K562 (cell line): ENCODE measurements around the gene PNPLA2. TPM values are rescaled to one million over a fixed set of nuclear protein-coding genes. Genes with fewer than 3 reads are reported as not detected.

ENCODE experiments used
- ATAC-seq: fragments of 200-7000 bp; cut with Tn5 transposase; 3 replicates; pipeline ENCODE4 v1.9.1; 2020; ENCODE audit warnings: moderate library complexity
- BruUV-seq: library from RNA; stranded (reverse); fragments of 400-500 nt; replicated peaks from 2 replicates; lab custom pipeline; 2021; lab: Mats Ljungman, UMichigan
- CTCF ChIA-PET: fragments of 300-600 bp; formaldehyde crosslinking; extraction: SDS; loops from one replicate; lab custom pipeline; 2021; ENCODE audit warnings: low intra/inter-chr PET ratio; lab: Yijun Ruan, JAX
- POLR2A ChIA-PET: fragments of 300-600, 350-650 bp; sonication (Branson Sonifier 250); formaldehyde crosslinking; extraction: SDS; loops from one replicate; lab custom pipeline; 2021; ENCODE audit warnings: antibody characterized with exemption, inconsistent platforms; lab: Yijun Ruan, JAX
- DNase-seq, 4 experiments: peaks; one replicate each; pipeline versions ENCODE4 v3.0.0 to v3.0.0-alpha.2; 2011 to 2018; ENCODE audit warnings: low spot score in 3 of 4, mixed read lengths in 3 of 4; ENCODE audit errors: extremely low read depth in 1 of 4
- FAIRE-seq: peaks from 2 replicates; lab custom pipeline; 2011; peaks lifted over from hg19 to GRCh38; lab: Jason Lieb, UNC
- H2AFZ ChIP-seq: 2 replicates; pipeline ENCODE4 v1.6.0; 2011; ENCODE audit warnings: low read depth, low read length, control low read depth, inconsistent platforms
- H3K27ac ChIP-seq: fragments of 200-600 bp; 3 replicates; pipeline ENCODE4 v1.8.0; 2011; ENCODE audit warnings: low read depth, mild to moderate bottlenecking, control low read depth, inconsistent platforms, low read length, moderate library complexity, mixed read lengths; ENCODE audit errors: extremely low read depth
- H3K27me3 ChIP-seq, 2 experiments: fragments of 300-600 bp in 1 of 2; 2 replicates in 1 of 2; 3 replicates in 1 of 2; pipeline versions ENCODE4 v1.6.0 to v1.8.0; 2011; ENCODE audit warnings: inconsistent platforms in 2 of 2, low read length in 2 of 2, mild to moderate bottlenecking in 1 of 2, mixed read lengths in 1 of 2, moderate library complexity in 1 of 2; ENCODE audit not compliant: control insufficient read depth in 2 of 2, insufficient read depth in 2 of 2
- H3K36me3 ChIP-seq: fragments of 300-600 bp; 3 replicates; pipeline ENCODE4 v1.8.0; 2011; ENCODE audit warnings: mild to moderate bottlenecking, low read length, inconsistent platforms; ENCODE audit not compliant: control insufficient read depth, insufficient read depth
- H3K4me1 ChIP-seq, 2 experiments: fragments of 200-600 bp in 1 of 2; replicated peaks in 1 of 2; 2 replicates in 1 of 2; 3 replicates in 1 of 2; pipeline versions ENCODE4 v1.5.1 to v1.8.0; 2011; ENCODE audit warnings: inconsistent platforms in 2 of 2, low read length in 2 of 2, mild to moderate bottlenecking in 1 of 2, mixed read lengths in 1 of 2, moderate library complexity in 1 of 2; ENCODE audit not compliant: control insufficient read depth in 2 of 2, insufficient read depth in 2 of 2
- H3K4me2 ChIP-seq: 2 replicates; pipeline ENCODE4 v1.6.1; 2011; ENCODE audit warnings: low read length, control low read depth, inconsistent platforms, mixed read lengths; ENCODE audit not compliant: insufficient read depth
- H3K4me3 ChIP-seq: fragments of 200-600 bp; sonication (generic), shearing (Covaris generic); 2 replicates; pipeline ENCODE4 v1.5.1; 2016; ENCODE audit warnings: control low read depth, inconsistent platforms
- H3K79me2 ChIP-seq: fragments of 200-600 bp; 3 replicates; pipeline ENCODE4 v1.8.0; 2011; ENCODE audit warnings: low read length, inconsistent platforms; ENCODE audit not compliant: control insufficient read depth, insufficient read depth
- H3K9ac ChIP-seq, 2 experiments: 2 replicates each; pipeline versions ENCODE4 v1.6.0 to v1.6.1; 2011; ENCODE audit warnings: low read depth in 2 of 2, low read length in 2 of 2, control low read depth in 1 of 2, inconsistent platforms in 1 of 2, mild to moderate bottlenecking in 1 of 2, mixed read lengths in 1 of 2; ENCODE audit not compliant: insufficient read depth in 1 of 2
- H3K9me1 ChIP-seq: one replicate; pipeline ENCODE4 v1.6.0; 2011; ENCODE audit warnings: inconsistent platforms, mild to moderate bottlenecking, low read length, moderate library complexity; ENCODE audit not compliant: control insufficient read depth, insufficient read depth
- H3K9me3 ChIP-seq: replicated peaks from 2 replicates; pipeline ENCODE4 v1.5.1; 2011; ENCODE audit warnings: low read depth, low read length, inconsistent platforms; ENCODE audit not compliant: control insufficient read depth, insufficient read depth
- H4K20me1 ChIP-seq: replicated peaks from 2 replicates; pipeline ENCODE4 v1.6.1; 2011; ENCODE audit warnings: low read length, inconsistent platforms, mixed read lengths; ENCODE audit not compliant: control insufficient read depth, insufficient read depth
- ERF ChIP-seq: fragments of 450-650 bp; formaldehyde crosslinking; IDR thresholded peaks from 2 replicates; pipeline ENCODE4 v1.4.0; 2020; ENCODE audit warnings: mild to moderate bottlenecking, mixed read lengths
- HMBOX1 ChIP-seq: sonication (generic); IDR thresholded peaks from 2 replicates; pipeline ENCODE4 v1.6.1; 2016
- MAFF ChIP-seq: IDR thresholded peaks from 2 replicates; pipeline ENCODE4 v1.6.1; 2012; ENCODE audit warnings: low read length, improper control_type of control experiment
- POLR2A ChIP-seq: fragments of 450-650 bp; conservative IDR thresholded peaks from 2 replicates; pipeline ENCODE4 v1.6.1; 2016
- RBM15 ChIP-seq: fragments of 200-400 bp; formaldehyde crosslinking; IDR thresholded peaks from 2 replicates; pipeline ENCODE4 v1.6.1; 2018; ENCODE audit warnings: mild to moderate bottlenecking, low read length, moderate library complexity; ENCODE audit not compliant: insufficient read depth
- SNRNP70 ChIP-seq: fragments of 200-400 bp; formaldehyde crosslinking; optimal IDR thresholded peaks from 2 replicates; pipeline ENCODE3; 2017; ENCODE audit warnings: low read depth, low read length
- SUPT5H ChIP-seq: fragments of 450-650 bp; IDR thresholded peaks from 2 replicates; pipeline ENCODE4 v1.6.1; 2016
- ZNF586 ChIP-seq: fragments of 450-650 bp; formaldehyde crosslinking; conservative IDR thresholded peaks from 2 replicates; pipeline ENCODE4 v1.4.0; 2020; ENCODE audit warnings: mild to moderate bottlenecking, moderate library complexity
- ZNF764 ChIP-seq: fragments of 250-450 bp; sonication (Bioruptor Pico); IDR thresholded peaks from 2 replicates; pipeline ENCODE4 v1.4.0; 2020; ENCODE audit warnings: low read depth, mild to moderate bottlenecking, moderate library complexity
- ZSCAN29 ChIP-seq: fragments of 450-650 bp; IDR thresholded peaks from 2 replicates; pipeline ENCODE4 v1.6.1; 2017
- WGBS: fragments of 100-300 bp; shearing (Covaris generic); methylation state at CpG from one replicate; pipeline ENCODE4 v1.1.6; 2016; ENCODE audit warnings: low coverage, mixed read lengths; ENCODE audit not compliant: insufficient coverage; ENCODE audit errors: missing lambda C conversion rate; 5-methylcytosine and 5-hydroxymethylcytosine counted together
- in situ Hi-C: fragments of 300-500 bp; cut with MboI; formaldehyde crosslinking; loops from 4 replicates; pipeline ENCODE4 v1.15.0; 2018; ENCODE audit warnings: inconsistent platforms, mixed read lengths
- intact Hi-C: fragments of 100-400 bp; cut with micrococcal nuclease; formaldehyde crosslinking; loops from 2 replicates; pipeline ENCODE4 v1.14.2; 2022
- polyA plus RNA-seq, 8 experiments: library from polyadenylated mRNA; depleted of rRNA in 4 of 8; stranded (reverse) in 5 of 8; unstranded in 3 of 8; fragments of >200 nt; fragmentation: Nextera tagmentation in 2 of 8; fragmentation: Illumina TruSeq in 1 of 8; extraction: Ambion mirVana in 2 of 8; extraction: Trizol in 1 of 8; gene quantifications; 2 replicates each; pipeline versions ENCODE4 v1.2.1 to v1.2.3, GENCODE V29; 2011 to 2014; ENCODE audit warnings: inconsistent platforms in 1 of 8, missing spikeins in 1 of 8
- total RNA-seq, 7 experiments: library from RNA; depleted of rRNA in 6 of 7; stranded (reverse); fragments of >200 nt in 6 of 7; fragmentation: Illumina TruSeq in 2 of 7; extraction: Trizol in 2 of 7; gene quantifications; 2 replicates each; pipeline versions ENCODE4 v1.2.1 to v1.2.3, GENCODE V29; 2011 to 2021; ENCODE audit warnings: low replicate concordance in 1 of 7
- TF ChIP-seq, protein P1 (sequence below): fragments of 200-800 bp; sonication (Bioruptor generic); IDR thresholded peaks from 2 replicates; pipeline ENCODE4 v1.6.1; 2017; ENCODE audit warnings: missing genetic modification characterization, missing compliant biosample characterization

Gene PNPLA2
- total and polyA plus RNA-seq, 9 of the 15 experiments (the other 6 are each of a cell fraction or from before 2014, with no cell fraction given), result 0.39 to 87.1 (median 8.4) TPM

DNA sequence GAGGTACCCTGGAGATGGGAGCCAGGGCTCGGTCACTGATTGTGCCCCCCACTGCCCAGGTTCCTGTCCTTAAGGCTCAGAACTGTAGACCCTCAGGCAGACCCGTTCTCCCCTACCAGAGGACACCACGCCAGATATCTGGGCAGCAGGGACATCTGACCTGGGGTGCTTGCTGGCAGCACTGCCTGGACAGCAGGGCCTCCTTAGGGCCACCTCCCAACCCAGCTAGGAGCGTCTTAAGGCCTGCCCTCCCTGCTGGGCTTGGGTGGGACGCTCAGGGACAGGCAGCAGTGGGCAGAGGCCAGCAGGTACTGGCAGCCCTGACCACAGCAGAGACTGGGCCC, 20.5 kb downstream of the PNPLA2 start:
- WGBS, result 85% methylated on average over 5 of the region's 5 CpGs
- TF ChIP-seq, protein P1, sequence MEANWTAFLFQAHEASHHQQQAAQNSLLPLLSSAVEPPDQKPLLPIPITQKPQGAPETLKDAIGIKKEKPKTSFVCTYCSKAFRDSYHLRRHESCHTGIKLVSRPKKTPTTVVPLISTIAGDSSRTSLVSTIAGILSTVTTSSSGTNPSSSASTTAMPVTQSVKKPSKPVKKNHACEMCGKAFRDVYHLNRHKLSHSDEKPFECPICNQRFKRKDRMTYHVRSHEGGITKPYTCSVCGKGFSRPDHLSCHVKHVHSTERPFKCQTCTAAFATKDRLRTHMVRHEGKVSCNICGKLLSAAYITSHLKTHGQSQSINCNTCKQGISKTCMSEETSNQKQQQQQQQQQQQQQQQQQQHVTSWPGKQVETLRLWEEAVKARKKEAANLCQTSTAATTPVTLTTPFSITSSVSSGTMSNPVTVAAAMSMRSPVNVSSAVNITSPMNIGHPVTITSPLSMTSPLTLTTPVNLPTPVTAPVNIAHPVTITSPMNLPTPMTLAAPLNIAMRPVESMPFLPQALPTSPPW (CRISPR knock-in tag), result no peak
- no peak for TF ChIP-seq MAFF
- 0 out of 2 replicates have a peak, but pooled peaks have one; percentile 10 for TF ChIP-seq ERF
- TF ChIP-seq ZNF586 (CRISPR knock-in tag), result no peak
- no peak for TF ChIP-seq HMBOX1
- peak; percentile 17 for TF ChIP-seq POLR2A
- TF ChIP-seq SNRNP70, result no peak
- TF ChIP-seq RBM15, result no peak
- no peak for TF ChIP-seq ZSCAN29
- TF ChIP-seq ZNF764 (CRISPR knock-in tag), result no peak
- TF ChIP-seq SUPT5H, result peak; percentile 23; the same call in 1 of the 2 replicates
- H3K36me3 ChIP-seq, result peaks cover 65% of the 10 kb centered on the region; the same call in 2 of the 3 replicates
- FAIRE-seq, result no peak
- H2AFZ ChIP-seq, result no peak overlapping the region
- no peak for ATAC-seq
- ChIA-PET POLR2A (interaction anchor here (0.6 to 5.2 kb wide), 3 partner anchors 11 to 263 kb away, joined by 4 to 36 read pairs (median 5); partner anchors contain the start of genes CRACR2B and PNPLA2), CTCF (no interaction called here)
- peak overlapping the region; percentile 25 to 81; a peak in 2 of 4 replicates for H3K9ac ChIP-seq
- H3K27me3 ChIP-seq, result no peaks in the 10 kb centered on the region
- peak overlapping the region; percentile 69 for H3K27ac ChIP-seq
- peaks cover 4% of the 10 kb centered on the region for H3K9me1 ChIP-seq
- H3K4me3 ChIP-seq, result no peak overlapping the region
- H3K79me2 ChIP-seq, result peaks cover 74% of the 10 kb centered on the region
- DNase-seq, result no peak
- no peak overlapping the region for H3K4me2 ChIP-seq
- intact Hi-C loops, result no loop called here
- H3K9me3 ChIP-seq, result no peaks in the 10 kb centered on the region
- in situ Hi-C loops, result no loop called here
- peaks cover 7% of the 10 kb centered on the region for H4K20me1 ChIP-seq
- no TSS peak for BruUV-seq
- peaks cover 31 to 82% of the 10 kb centered on the region in 2 experiments for H3K4me1 ChIP-seq
